Measurements from ENCODE around the gene PLA2G2C.

PLA2G2C gene

DNA sequence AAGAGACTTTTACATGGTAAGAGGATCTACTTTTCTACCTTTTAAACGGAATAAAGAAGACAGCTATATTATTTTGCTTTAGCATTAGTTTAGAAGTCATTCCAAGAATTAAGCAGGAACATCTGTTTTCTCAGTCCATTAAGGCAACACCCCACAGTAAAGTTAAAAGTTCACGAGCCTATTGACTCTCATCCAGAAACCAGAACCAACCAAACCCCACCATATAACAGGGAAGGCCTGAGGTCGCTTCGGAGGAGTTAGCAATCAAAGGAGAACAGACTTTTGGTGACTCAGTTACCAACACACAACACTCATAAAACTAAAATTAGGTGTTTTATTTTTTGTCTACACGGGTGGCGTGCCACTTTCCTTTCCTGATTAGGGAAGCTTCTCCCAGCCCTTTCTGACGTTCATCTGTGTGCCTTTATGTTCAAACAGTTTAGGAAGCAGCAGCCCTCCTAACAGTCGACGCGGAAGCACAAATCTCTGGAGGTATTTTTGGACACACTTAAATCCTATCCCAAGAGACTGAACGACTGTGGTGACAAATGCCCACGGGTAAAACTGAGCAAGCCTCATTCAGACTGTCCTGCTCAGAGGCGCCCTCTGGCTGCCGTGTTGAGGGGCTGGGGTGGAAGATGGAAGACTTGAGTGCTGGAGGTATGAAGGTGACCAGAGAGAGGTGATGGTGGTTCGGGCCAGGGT is 8.6 kb upstream of the PLA2G2C start:
- no peak for TF ChIP-seq GATA3 (IDR thresholded peaks at IDR 0.05; ENCODE audit: low read depth, low read length)
- no peak for TF ChIP-seq GATA2 (IDR thresholded peaks at IDR 0.05; ENCODE audit: low read depth, low read length)

DNA sequence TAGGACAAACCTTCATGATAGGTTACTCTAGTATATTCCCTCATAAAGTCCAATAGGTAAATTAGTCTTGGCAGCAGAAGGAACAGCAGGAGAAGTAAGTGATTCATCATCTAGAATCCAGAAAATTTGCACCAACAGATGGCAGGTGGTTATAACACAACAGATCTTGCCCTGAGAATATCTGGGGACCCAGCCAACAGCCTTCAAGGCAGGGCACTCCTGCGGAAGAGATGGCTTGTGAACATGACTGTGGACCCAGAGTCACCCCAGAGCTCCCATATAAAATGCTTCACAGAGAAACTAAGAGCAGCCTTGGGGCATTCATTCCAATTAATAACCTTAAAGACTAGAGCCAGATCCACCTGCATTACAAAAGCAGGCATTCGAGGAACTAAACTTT is 7.9 kb upstream of the PLA2G2C start:
- TF ChIP-seq GATA2 (IDR thresholded peaks at IDR 0.05; ENCODE audit: low read depth, low read length), result no peak
- TF ChIP-seq GATA3 (IDR thresholded peaks at IDR 0.05; ENCODE audit: low read depth, low read length), result no peak

DNA sequence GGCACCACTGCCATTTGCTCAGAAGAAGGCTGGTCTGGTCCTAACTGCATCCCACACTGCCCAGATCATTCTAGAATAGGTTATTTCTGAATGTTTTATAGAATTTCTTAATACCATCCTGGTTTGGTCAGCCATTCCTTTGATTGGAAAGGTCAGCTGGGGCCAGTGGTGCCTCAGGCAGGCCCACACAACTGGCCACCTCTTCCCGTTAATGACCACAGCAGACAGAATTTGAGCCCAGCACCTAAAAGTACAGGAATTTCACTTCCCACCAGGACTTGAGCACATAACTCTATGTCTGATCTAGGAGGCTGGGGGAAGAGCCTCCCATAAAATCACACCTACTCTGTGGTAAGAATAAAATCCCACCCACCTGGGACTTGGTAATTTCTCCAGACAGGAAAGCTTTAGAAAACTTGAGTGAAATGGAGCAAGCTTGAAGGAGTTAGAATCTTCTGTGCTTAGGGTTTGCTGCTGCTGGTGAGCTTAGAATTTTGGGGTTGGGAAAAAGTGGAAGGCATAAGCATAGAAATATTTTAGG is 6.6 kb upstream of the PLA2G2C start:
- TF ChIP-seq GATA3 (IDR thresholded peaks at IDR 0.05; ENCODE audit: low read depth, low read length), result no peak
- TF ChIP-seq GATA2 (IDR thresholded peaks at IDR 0.05; ENCODE audit: low read depth, low read length), result no peak

DNA sequence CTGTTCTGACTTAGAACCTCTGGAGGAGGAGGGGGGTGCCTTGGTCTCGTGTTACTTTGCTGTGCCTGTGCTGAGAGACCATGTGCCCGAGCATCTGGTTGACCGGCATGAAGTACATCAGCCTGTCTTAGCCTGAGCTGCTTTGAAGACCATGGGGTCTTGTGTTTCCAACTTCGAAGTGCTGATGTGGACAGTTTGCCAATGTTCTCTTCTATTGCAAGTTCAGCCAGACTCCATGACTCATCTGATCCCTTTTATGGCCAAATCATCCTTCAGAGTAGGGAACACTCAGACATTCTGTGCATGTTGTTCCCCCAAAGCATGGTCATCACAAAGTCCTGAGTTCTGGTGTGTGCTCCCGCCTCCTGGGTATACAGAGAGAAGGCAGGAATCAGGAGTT is 6.0 kb upstream of the PLA2G2C start:
- TF ChIP-seq GATA3 (IDR thresholded peaks at IDR 0.05; ENCODE audit: low read depth, low read length), result no peak
- no peak for TF ChIP-seq GATA2 (IDR thresholded peaks at IDR 0.05; ENCODE audit: low read depth, low read length)

DNA sequence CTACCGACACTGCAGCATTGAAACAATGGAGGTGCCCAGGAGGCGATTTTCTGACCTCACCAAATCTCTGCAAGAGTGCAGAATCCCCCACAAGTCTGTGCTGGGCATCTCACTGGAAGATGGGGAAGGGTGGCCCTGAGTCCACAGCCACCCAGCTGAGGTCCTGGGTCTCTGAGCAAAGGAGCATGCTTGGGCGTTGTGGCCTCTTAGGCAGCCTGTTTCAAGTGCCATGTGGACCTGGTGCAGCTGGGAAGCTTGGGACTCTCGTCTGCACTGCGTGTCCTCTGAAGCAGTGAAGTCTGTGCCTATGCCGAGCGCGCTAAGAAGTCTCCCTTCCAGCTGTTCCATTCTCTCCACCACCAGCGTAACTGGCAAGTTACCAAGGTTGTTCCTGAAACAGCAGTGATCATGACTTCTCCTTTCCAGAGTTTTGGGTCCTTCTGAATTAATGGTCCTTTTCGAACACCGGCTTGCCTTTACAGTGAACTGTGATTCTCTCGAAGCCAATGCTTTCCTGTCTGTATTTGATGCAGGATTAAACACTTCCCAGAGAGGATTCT is 5.0 kb upstream of the PLA2G2C start:
- TF ChIP-seq GATA2 (IDR thresholded peaks at IDR 0.05; ENCODE audit: low read depth, low read length), result no peak
- TF ChIP-seq GATA3 (IDR thresholded peaks at IDR 0.05; ENCODE audit: low read depth, low read length), result no peak

DNA sequence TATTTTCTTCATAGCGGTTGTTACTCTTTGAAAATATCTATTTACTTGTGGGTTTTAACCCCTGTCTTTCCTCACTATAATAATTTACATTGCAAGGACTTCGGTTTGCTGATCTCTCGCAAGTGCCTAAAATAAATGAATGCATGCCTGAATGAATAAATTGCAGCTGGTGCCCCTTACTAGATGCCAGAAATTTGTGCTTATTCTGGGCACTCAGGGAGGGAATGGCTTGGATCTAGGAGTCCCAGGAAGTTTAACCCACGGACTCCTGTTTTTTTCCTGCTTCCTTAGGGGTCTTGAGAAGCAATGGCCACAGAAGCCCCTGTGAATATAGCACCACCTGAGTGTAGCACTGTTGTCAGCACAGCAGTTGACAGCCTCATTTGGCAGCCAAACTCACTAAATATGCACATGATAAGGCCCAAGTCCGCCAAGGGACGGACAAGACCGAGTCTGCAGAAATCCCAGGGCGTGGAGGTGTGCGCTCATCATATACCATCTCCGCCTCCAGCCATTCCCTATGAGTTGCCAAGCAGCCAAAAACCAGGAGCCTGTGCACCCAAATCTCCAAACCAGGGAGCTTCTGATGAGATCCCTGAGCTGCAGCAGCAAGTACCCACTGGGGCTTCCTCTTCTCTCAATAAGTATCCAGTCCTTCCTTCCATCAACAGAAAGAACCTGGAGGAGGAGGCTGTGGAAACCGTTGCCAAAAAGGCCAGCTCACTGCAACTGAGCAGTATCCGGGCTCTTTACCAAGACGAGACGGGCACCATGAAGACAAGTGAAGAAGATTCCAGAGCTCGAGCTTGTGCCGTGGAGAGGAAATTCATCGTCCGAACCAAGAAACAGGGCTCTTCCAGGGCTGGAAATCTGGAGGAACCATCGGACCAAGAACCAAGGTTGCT is 4.2 kb upstream of the PLA2G2C start:
- TF ChIP-seq GATA2 (IDR thresholded peaks at IDR 0.05; ENCODE audit: low read depth, low read length) (no peak), GATA3 (IDR thresholded peaks at IDR 0.05; ENCODE audit: low read depth, low read length) (no peak)

DNA sequence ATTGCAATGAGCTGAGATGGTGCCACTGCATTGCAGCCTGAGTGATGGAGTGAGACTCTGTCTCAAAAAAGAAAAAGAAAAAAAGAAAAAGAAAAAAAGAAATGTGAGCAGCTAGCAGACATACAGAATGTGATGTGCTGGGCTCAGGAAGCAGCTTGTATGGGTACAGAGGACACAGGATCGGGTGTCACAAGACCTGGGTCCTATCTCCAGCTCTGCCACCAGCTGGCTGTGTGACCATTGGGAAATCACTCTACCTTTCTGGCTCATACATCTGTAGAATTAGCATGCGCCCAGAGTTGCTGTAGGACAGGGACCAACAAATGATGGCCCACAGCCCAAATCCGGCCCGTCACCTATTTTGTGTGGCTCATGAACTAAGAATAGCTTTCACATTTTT is 3.3 kb upstream of the PLA2G2C start:
- TF ChIP-seq GATA3 (IDR thresholded peaks at IDR 0.05; ENCODE audit: low read depth, low read length), result no peak
- no peak for TF ChIP-seq GATA2 (IDR thresholded peaks at IDR 0.05; ENCODE audit: low read depth, low read length)

DNA sequence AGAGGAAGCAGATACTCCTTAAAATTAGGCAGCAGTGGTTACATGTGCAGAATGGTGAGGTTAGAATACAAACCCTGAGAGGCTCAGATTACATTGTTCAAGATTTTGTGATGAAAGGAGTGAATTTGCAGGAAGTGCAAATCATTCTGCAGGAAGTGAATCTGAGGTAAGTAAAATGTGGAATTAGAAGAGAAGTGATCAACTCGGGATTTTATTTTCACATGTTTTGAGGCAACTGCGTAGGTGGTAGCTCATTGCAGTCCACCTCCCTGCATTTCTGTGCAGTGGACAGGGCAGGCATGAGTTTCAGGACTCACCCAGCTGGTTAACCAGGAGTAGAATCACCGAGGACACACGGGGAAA is 2.1 kb upstream of the PLA2G2C start:
- TF ChIP-seq GATA2 (IDR thresholded peaks at IDR 0.05; ENCODE audit: low read depth, low read length) (no peak), GATA3 (IDR thresholded peaks at IDR 0.05; ENCODE audit: low read depth, low read length) (no peak)

DNA sequence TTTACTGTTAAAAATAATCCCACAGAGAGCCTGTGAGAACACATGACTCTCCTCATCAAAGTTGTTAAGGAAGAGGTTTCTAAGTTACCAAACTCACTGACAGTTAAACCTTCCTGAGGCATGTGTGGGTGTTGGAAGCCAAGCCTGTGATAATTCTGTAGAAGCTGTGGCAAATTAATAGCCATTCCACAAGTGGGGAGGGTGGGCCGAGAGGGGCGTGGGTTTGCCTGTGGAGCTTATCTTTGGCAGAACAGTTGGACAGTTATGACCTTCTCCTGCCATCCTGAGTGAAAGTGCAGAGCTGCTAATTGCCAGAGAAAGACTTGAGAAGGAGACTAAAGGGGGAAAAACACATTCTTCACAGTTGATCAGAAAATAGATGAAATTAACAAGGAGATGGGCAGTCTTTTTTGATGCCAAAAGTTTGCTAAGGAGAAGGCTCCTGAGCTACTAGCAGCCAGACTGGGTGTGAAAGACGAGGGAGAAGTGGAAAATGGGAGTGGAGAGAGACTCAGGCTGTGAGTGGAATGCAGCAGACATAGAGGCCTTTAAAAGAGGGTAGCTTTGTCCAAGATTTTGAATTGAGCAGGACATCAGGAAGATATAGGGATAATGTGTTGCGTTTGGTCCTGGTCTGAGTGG is 1.6 kb upstream of the PLA2G2C start:
- TF ChIP-seq GATA2 (IDR thresholded peaks at IDR 0.05; ENCODE audit: low read depth, low read length) (no peak), GATA3 (IDR thresholded peaks at IDR 0.05; ENCODE audit: low read depth, low read length) (no peak)

DNA sequence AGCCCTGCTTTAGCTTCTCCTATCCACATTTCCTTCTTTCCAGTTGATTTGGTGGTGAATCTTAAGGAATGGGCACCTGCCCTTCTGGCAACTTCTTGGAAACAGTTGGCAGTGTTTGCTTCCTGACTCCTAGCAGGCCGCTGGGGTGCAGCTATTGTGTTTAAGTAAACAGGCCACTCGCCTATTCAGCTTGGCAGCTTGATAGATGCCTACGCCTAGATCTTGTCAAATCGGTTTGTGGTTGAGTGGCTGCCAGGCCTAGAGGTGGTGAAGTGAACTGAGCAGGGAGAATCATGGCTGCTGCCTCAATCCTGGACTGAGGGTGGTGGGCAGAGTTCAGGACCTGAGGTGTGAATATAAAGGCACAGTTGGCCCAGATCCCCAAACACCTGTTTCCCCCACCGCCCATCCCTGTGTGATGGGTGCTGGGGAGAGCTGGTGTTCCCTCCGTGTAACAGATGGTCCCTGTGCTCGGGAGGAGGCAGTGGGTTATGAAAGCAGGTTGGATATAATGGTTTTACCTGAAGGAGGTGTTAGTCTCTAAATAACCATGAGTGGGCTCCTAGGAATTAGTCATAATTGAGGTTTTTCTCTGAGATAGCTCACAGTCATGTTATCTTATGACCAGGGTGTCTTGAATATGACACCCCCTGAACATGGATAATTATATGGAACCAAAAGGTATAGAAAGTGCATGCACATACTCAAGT is 940 bp upstream of the PLA2G2C start:
- no peak for TF ChIP-seq GATA3 (IDR thresholded peaks at IDR 0.05; ENCODE audit: low read depth, low read length)
- no peak for TF ChIP-seq GATA2 (IDR thresholded peaks at IDR 0.05; ENCODE audit: low read depth, low read length)

DNA sequence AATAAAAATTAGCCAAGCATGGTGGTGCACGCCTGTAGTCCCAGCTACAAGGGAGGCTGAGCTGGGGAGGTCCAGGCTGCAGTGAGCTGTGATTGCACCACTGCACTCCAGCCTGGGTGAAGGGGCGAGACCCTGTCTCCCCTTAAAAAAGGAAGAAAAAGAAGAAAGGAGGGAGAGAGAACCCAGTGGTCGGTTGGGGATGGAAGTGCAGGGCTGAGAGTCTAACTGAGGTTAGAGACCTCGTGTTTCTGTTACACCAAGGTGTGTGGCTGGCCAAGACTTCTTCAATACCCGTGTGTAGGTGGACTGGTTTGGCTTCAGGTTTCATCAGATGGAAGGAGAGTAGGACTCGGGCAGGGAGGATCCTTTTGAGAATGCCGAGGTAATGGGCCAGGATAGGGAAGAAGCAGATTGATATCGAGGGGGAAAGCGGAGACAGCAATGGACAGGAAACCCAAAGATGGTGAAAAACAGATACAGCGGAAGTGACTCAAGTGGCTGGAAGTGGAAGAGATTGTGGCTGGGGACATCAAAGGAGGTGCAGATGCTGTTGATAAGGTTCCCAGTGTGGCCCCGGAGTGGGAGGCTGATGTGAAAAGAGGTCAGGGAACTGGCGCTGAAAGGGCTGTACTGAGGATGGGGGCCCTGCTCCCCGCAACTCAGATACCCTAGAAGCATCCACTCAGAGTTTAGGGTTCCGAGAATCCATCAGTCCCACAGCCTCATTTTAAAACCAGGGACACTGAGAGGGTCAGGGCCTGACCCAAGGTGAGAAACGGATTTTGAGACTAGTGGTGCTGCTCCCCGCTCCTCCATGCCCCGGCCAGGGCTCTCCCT is 1.1 kb downstream of the PLA2G2C start:
- TF ChIP-seq GATA2 (IDR thresholded peaks at IDR 0.05; ENCODE audit: low read depth, low read length), result no peak
- no peak for TF ChIP-seq GATA3 (IDR thresholded peaks at IDR 0.05; ENCODE audit: low read depth, low read length)

DNA sequence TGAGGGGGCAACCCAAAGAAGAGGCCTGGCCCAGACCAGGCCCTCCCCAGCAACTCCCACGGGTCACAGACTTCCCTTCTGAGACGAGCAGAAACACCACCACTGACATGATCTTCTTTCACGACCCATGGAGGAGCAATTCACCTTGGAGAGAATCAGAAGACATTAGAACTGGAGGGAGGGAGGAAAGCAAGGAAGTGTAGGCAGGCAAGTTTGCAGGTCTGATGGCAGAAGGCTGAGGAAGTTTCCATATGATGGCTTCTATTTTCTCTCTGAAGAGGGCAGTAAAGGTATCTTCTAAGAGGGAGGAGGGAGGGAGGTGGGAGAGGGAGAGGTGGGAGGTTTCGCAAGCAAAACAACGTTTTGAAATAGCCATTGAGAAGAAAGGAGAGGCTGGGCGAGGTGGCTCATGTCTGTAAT is 1.8 kb downstream of the PLA2G2C start:
- TF ChIP-seq GATA3 (IDR thresholded peaks at IDR 0.05; ENCODE audit: low read depth, low read length) (no peak), GATA2 (IDR thresholded peaks at IDR 0.05; ENCODE audit: low read depth, low read length) (no peak)

Measured in SH-SY5Y (cell line).